GM06990 (cell line): ENCODE results near the gene NIN.
A peak's percentile ranks its signal among the peaks of the same experiment; 100 is the strongest.

ENCODE experiments used
- DNase-seq: peaks from one replicate; pipeline ENCODE4 v3.0.0-alpha.2; 2011; ENCODE audit not compliant: insufficient read length; ENCODE audit errors: extremely low read depth
- H3K27me3 ChIP-seq: replicated peaks from 2 replicates; pipeline ENCODE4 v1.6.0; 2011; ENCODE audit warnings: low read length; ENCODE audit not compliant: control insufficient read depth, insufficient read depth
- H3K36me3 ChIP-seq: 2 replicates; pipeline ENCODE4 v1.5.1; 2011; ENCODE audit warnings: low read length; ENCODE audit not compliant: control insufficient read depth, insufficient read depth
- H3K4me3 ChIP-seq: replicated peaks from 2 replicates; pipeline ENCODE4 v1.5.1; 2011; ENCODE audit warnings: low read depth, mild to moderate bottlenecking, control low read depth, low read length
- TF ChIP-seq, protein P1 (sequence below): IDR thresholded peaks from 2 replicates; pipeline ENCODE4 v1.5.1; 2011; ENCODE audit warnings: low read length, control low read depth, mild to moderate bottlenecking, inconsistent platforms; ENCODE audit not compliant: insufficient read depth, poor library complexity, severe bottlenecking

Gene NIN

DNA sequence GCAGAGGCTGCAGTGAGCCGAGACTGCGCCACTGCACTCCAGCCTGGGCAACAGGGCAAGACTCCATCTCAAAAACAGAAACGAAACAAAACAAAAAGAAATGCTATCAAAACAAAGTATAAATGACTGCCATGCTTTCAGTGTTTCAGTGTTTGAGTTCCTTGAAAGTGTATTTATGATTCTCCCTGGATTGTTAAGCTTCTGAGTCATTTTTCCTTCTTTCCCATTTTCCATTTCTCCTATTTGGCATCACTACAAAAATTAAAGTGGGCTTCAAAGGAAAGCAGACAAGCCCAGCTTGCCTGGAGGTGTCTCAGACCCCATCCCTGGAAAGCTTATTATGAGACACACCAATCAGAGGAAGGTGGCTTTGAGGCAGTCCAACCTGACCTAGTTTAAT is 35.1 kb downstream of the NIN start:
- Histone ChIP-seq H3K36me3 (peaks cover 4% of the 10 kb centered on the region), H3K4me3 (no peak overlapping the region), H3K27me3 (no peaks in the 10 kb centered on the region)
- TF ChIP-seq, protein P1, sequence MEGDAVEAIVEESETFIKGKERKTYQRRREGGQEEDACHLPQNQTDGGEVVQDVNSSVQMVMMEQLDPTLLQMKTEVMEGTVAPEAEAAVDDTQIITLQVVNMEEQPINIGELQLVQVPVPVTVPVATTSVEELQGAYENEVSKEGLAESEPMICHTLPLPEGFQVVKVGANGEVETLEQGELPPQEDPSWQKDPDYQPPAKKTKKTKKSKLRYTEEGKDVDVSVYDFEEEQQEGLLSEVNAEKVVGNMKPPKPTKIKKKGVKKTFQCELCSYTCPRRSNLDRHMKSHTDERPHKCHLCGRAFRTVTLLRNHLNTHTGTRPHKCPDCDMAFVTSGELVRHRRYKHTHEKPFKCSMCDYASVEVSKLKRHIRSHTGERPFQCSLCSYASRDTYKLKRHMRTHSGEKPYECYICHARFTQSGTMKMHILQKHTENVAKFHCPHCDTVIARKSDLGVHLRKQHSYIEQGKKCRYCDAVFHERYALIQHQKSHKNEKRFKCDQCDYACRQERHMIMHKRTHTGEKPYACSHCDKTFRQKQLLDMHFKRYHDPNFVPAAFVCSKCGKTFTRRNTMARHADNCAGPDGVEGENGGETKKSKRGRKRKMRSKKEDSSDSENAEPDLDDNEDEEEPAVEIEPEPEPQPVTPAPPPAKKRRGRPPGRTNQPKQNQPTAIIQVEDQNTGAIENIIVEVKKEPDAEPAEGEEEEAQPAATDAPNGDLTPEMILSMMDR: no peak
- no peak for DNase-seq

DNA sequence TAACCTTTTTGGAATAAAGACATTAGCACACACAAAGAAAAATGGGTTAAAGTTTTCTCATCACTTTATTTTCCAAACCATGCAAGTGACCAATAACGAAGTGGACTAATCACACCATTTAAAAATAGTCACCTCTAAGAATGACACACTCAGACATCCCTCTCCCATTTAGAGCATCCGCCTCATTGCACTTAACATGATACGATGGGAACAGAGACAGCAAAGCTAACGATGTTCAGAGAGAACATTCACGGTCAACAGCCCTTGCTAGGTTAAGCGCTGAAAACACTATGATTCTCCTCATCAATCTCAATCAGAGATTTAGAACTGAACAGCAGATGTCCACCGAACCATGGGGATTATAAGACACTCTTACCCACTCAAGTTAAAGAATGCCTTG is 35.8 kb downstream of the NIN start:
- Histone ChIP-seq H3K36me3 (peaks cover 4% of the 10 kb centered on the region), H3K27me3 (no peaks in the 10 kb centered on the region), H3K4me3 (no peak overlapping the region)
- TF ChIP-seq, protein P1: no peak
- DNase-seq: no peak

DNA sequence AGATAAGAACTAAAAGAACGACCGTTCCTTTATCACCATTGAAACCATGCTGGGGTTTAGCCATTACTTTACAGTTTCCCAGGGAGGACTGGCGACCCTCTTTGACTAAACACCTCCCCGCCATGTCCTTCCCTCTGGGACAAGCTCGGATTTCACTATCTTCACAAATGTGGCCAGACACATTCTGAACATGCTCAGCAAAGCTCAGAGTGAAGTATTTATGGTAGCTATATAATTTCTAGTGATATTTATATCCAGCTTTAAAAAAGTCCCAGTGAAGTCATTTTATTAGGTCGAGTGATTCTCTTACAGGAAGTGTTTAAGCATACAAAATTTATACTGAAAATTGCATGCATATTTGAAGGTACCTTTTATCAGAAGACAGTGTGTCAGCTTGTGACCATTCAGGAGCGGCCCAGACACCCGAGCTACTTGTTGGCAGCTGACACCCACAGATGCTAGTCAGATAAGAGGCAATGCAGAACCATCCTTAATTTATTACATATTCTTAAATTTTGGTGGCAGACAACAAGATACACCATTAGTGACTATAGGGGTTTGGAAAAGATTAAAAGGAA is 36.8 kb downstream of the NIN start:
- no peak overlapping the region for H3K4me3 ChIP-seq
- DNase-seq: no peak
- H3K27me3 ChIP-seq: no peaks in the 10 kb centered on the region
- TF ChIP-seq, protein P1: no peak
- peaks cover 3% of the 10 kb centered on the region for H3K36me3 ChIP-seq

DNA sequence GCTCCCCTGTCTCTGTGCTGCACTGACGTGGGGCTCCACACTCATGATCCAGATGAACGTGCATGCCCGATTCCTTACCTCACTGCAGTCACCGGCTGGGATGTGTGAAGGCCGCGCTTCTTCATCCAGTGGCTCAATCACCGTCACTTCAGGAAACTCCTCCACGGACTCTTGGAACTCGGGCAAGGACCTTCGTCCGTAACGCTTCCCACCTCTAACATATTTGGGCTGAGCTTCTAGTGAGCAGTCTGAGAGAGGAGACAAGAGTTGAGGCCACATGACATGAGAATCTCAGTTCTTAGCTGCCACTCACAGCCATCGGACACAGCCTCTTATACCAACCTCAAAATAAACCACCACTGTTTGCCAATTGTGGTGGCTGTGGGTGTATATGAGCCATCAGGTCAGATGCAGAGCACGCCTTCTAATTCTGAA is 38.3 kb downstream of the NIN start:
- Histone ChIP-seq H3K27me3 (no peaks in the 10 kb centered on the region), H3K36me3 (no peaks in the 10 kb centered on the region; the same call in none of the 2 replicates), H3K4me3 (peak overlapping the region; percentile 44)
- TF ChIP-seq, protein P1: no peak
- DNase-seq: peak; percentile 53

DNA sequence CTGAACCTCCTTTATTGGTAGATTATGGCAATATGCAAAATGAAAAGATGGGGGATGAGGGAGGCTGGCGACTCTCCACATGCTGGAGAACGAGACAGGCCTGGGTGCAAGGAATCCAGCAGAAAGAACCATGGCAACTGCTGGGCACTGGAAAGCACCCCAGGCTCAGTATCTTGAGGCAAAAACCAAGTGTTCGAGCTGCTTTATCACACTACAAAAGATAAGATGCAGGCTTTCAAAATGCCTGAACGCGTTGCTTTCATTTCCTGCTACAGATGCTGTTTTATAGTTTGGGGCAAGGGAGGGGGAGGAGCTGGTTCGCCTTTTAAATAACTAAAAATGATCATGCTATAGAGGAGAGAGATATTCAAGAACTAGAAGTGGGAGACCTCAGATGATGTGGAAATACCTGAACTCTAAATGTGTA is 38.9 kb downstream of the NIN start:
- DNase-seq: no peak
- TF ChIP-seq, protein P1: no peak
- Histone ChIP-seq H3K27me3 (no peaks in the 10 kb centered on the region), H3K36me3 (no peaks in the 10 kb centered on the region; the same call in none of the 2 replicates), H3K4me3 (peak overlapping the region; percentile 44)

DNA sequence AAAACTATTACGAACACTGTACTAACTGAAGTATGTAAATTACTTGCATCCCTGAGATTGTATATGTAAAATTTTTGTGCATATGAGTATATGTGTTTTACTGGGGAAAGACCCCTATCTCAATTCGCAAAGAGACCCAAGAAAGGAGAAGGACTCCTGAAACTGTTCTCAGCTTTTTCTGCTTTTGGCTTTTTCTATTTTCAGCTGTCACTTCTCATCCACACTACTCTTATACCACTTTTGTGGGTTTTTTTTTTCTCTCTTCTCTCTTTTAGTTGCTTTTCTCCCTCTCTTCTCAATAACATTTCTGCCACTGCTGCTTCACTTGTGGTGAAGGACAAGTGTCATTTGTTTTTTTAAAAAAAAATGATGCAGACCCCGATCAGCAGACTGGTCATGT is 39.8 kb downstream of the NIN start:
- DNase-seq: peak; percentile 59
- TF ChIP-seq, protein P1: no peak
- Histone ChIP-seq H3K36me3 (no peaks in the 10 kb centered on the region; the same call in none of the 2 replicates), H3K27me3 (no peaks in the 10 kb centered on the region), H3K4me3 (peak overlapping the region; percentile 44; the same call in 1 of the 2 replicates)
